Common myeloid progenitor, CD34-positive (primary cell): Measurements from ENCODE around the gene TFPI2.

Source experiments
- CTCF ChIA-PET: fragments of 350-600 bp; sonication (Branson Sonifier 250); formaldehyde crosslinking; loops from one replicate; lab custom pipeline; 2021; ENCODE audit warnings: antibody characterized with exemption; lab: Charles Lee
- POLR2A ChIA-PET: fragments of 350-600 bp; sonication (Branson Sonifier 250); formaldehyde crosslinking; loops from one replicate; lab custom pipeline; 2021; ENCODE audit warnings: antibody characterized with exemption; lab: Charles Lee
- DNase-seq, 3 donors: peaks; one replicate each; pipeline versions ENCODE4 v3.0.0 to v3.0.0-alpha.2; 2013
- H3K27ac ChIP-seq, 2 experiments: 1 replicate in 1 of 2; 2 replicates in 1 of 2; pipeline ENCODE4 v1.7.0; 2013; ENCODE audit warnings: inconsistent platforms in 2 of 2, low read length in 2 of 2, mild to moderate bottlenecking in 2 of 2, low read depth in 1 of 2, moderate library complexity in 1 of 2; ENCODE audit not compliant: severe bottlenecking in 2 of 2, insufficient read depth in 1 of 2, poor library complexity in 1 of 2
- H3K27me3 ChIP-seq, 5 experiments: replicated peaks in 2 of 5; 1 replicate in 3 of 5; 2 replicates in 2 of 5; pipeline versions ENCODE4 v1.6.1 to v1.7.0; 2013; ENCODE audit warnings: low read length in 4 of 5, mild to moderate bottlenecking in 2 of 5, moderate library complexity in 2 of 5, inconsistent platforms in 1 of 5; ENCODE audit not compliant: insufficient read depth in 5 of 5, control insufficient read depth in 4 of 5
- H3K36me3 ChIP-seq, 4 experiments: 1 replicate in 2 of 4; 2 replicates in 2 of 4; pipeline versions ENCODE4 v1.6.1 to v1.7.0; 2013; ENCODE audit warnings: low read length in 3 of 4, control low read depth in 1 of 4, mild to moderate bottlenecking in 1 of 4; ENCODE audit not compliant: control insufficient read depth in 4 of 4, insufficient read depth in 4 of 4
- H3K4me1 ChIP-seq, 4 experiments: 1 replicate in 3 of 4; 2 replicates in 1 of 4; pipeline versions ENCODE4 v1.6.1 to v1.7.1; 2013; ENCODE audit warnings: low read length in 3 of 4, mild to moderate bottlenecking in 3 of 4, control low read depth in 1 of 4, inconsistent platforms in 1 of 4, moderate library complexity in 1 of 4; ENCODE audit not compliant: control insufficient read depth in 4 of 4, insufficient read depth in 4 of 4; ENCODE audit errors: control extremely low read depth in 1 of 4
- H3K4me3 ChIP-seq, 7 experiments: 1 replicate in 4 of 7; 2 replicates in 3 of 7; pipeline versions ENCODE4 v1.5.1 to v1.7.0; 2013; ENCODE audit warnings: mild to moderate bottlenecking in 7 of 7, low read length in 6 of 7, moderate library complexity in 6 of 7, inconsistent platforms in 2 of 7, low read depth in 2 of 7, control low read depth in 1 of 7; ENCODE audit not compliant: insufficient read depth in 4 of 7, control insufficient read depth in 1 of 7; ENCODE audit errors: extremely low read depth in 1 of 7
- H3K9me3 ChIP-seq, 5 experiments: 1 replicate in 4 of 5; 2 replicates in 1 of 5; pipeline versions ENCODE4 v1.6.1 to v1.7.1; 2013; ENCODE audit warnings: low read length in 4 of 5, mild to moderate bottlenecking in 2 of 5, inconsistent platforms in 1 of 5, low read depth in 1 of 5, moderate library complexity in 1 of 5; ENCODE audit not compliant: control insufficient read depth in 4 of 5, insufficient read depth in 2 of 5; ENCODE audit errors: control extremely low read depth in 1 of 5
- WGBS: methylation state at CpG from one replicate; pipeline ENCODE4 v1.1.5; 2013; ENCODE audit not compliant: insufficient coverage; 5-methylcytosine and 5-hydroxymethylcytosine counted together

The TFPI2 gene

DNA sequence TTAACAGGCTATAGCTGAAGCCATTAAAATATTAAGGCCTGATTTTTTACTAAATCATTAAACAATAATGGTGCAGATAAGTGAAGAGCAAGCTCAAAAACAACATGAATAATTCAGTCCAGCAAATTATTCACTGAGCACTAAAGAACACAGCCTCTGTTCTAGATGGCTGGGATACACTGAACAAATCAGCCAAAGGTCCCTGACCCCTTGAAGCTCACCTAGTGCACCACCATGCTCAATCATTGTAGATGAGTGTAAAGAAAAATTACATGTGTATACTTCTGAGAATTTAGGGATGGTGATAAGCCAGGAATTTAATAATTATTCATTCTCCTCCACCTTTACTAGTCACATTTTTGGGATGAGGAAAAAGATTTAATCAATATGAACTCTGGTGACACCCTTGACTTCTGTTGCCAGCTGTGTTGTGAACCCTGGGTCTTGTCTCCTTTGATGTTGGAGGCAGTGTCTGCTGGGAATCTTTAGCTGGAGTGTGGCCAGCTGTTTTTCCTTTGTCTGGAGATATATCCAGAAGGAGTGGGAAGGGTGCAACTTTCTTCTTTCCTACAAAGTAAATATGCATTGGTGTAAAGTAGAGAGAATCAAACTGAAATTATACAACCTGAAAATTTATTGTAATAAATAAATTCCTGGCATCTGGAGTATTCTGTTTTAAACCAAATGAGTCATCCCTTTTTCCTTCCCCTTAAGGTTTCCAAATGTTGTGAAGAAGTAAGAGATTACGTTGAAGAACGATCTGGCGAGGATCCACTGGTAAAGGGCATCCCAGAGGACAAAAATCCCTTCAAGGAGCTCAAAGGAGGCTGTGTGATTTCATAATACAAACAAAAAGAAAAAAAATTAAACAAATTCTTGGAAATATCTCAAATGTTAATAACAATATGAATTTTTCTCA, 19.8 kb upstream of the TFPI2 start:
- no peak for DNase-seq
- WGBS: no CpG with 5 or more reads among the region's 3 CpGs
- no peak overlapping the region for H3K4me3 ChIP-seq
- H3K4me1 ChIP-seq: no peaks in the 10 kb centered on the region
- no peaks in the 10 kb centered on the region for H3K36me3 ChIP-seq
- H3K9me3 ChIP-seq: no peaks in the 10 kb centered on the region
- H3K27ac ChIP-seq: no peak overlapping the region
- POLR2A ChIA-PET: no interaction called here
- CTCF ChIA-PET: interaction anchor here (0.8 to 2.9 kb wide), 6 partner anchors 9 to 365 kb away, joined by 3 to 12 read pairs (median 3); partner anchors contain the start of gene GNG11
- H3K27me3 ChIP-seq: peaks cover 0 to 46% (median 7%) of the 10 kb centered on the region in 5 experiments

- no peak within 1 kb of the TSS for H3K4me3 ChIP-seq
- CTCF ChIA-PET: interaction anchor here (0.9 to 1.2 kb wide), 3 partner anchors 106 to 181 kb away, joined by 3 to 5 read pairs (median 3); no protein-coding TSS in a partner anchor
- H3K4me1 ChIP-seq: no peaks in the 10 kb centered on the region
- POLR2A ChIA-PET: no interaction called here
- H3K27ac ChIP-seq: no peak within 1 kb of the TSS
- H3K27me3 ChIP-seq: peaks cover 0 to 54% (median 20%) of the 10 kb centered on the region in 5 experiments
- DNase-seq: no peak
- no peaks in the 10 kb centered on the region for H3K36me3 ChIP-seq
- WGBS: 100% methylated on average over 1 of the region's 3 CpGs
- no peaks in the 10 kb centered on the region for H3K9me3 ChIP-seq
Observed at GRCh38 chr7:93906267-93906666, 15.7 kb upstream of the TFPI2 start, which contains the start of gene GNGT1. GNGT1 (plus strand) TSS chr7:93906567; CDS start chr7:93906747, 180 bp downstream.

DNA sequence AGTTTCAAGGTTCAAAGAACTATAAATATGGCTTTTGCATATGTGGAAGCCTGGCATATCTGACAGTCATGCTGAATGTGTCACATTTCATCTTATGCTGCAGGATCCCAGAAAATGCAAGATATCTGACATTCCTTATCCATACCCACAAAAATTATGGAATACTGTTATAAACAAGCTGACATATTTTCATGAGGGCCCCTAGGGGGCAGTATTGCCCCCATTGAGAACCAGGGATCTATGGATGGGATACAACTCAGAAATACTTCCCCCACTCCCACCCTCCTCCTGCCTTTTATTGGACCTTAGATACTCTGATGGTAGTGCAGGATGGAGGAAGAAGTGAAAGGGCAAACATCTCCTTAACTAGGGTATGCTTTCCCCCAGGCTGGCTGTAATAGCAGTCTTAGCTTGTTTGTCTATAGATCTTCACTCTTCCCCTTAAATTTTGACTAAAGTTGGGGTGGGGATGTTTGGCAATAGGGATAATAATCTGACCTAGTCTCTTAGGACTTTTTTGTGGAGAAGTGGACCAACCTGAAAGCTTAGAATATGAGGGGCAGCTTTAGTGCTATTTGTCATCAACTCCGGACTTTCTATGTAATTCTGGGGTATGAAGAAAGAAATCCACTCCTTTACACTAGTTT, 12.3 kb upstream of the TFPI2 start:
- ChIA-PET POLR2A (no interaction called here), CTCF (interaction anchor here (0.6 to 4.5 kb wide), 18 partner anchors 11 to 374 kb away, joined by 3 to 37 read pairs (median 4); partner anchors contain the start of genes GNG11 and TFPI2)
- no peaks in the 10 kb centered on the region for H3K4me1 ChIP-seq
- H3K4me3 ChIP-seq: no peak overlapping the region
- H3K27me3 ChIP-seq: peaks cover 0 to 67% (median 33%) of the 10 kb centered on the region in 5 experiments
- H3K36me3 ChIP-seq: no peaks in the 10 kb centered on the region
- H3K9me3 ChIP-seq: no peaks in the 10 kb centered on the region
- no peak overlapping the region for H3K27ac ChIP-seq
- WGBS: no CpG with 5 or more reads among the region's 1 CpG
- DNase-seq: peak in 2 of 3 donors; percentile 56 to 65

- Histone ChIP-seq H3K9me3 (no peaks in the 10 kb centered on the region), H3K4me3 (no peak overlapping the region), H3K27me3 (peaks cover 2 to 84% (median 40%) of the 10 kb centered on the region in 5 experiments), H3K27ac (no peak overlapping the region), H3K36me3 (no peaks in the 10 kb centered on the region), H3K4me1 (no peaks in the 10 kb centered on the region)
- DNase-seq: no peak
- POLR2A ChIA-PET: no interaction called here
- CTCF ChIA-PET: interaction anchor here (0.6 kb wide), 2 partner anchors 23 to 168 kb away, joined by 3 to 4 read pairs; no protein-coding TSS in a partner anchor
- 78% methylated on average over 2 of the region's 2 CpGs for WGBS
Observed at GRCh38 chr7:93897680-93898079, 7.1 kb upstream of the TFPI2 start.

DNA sequence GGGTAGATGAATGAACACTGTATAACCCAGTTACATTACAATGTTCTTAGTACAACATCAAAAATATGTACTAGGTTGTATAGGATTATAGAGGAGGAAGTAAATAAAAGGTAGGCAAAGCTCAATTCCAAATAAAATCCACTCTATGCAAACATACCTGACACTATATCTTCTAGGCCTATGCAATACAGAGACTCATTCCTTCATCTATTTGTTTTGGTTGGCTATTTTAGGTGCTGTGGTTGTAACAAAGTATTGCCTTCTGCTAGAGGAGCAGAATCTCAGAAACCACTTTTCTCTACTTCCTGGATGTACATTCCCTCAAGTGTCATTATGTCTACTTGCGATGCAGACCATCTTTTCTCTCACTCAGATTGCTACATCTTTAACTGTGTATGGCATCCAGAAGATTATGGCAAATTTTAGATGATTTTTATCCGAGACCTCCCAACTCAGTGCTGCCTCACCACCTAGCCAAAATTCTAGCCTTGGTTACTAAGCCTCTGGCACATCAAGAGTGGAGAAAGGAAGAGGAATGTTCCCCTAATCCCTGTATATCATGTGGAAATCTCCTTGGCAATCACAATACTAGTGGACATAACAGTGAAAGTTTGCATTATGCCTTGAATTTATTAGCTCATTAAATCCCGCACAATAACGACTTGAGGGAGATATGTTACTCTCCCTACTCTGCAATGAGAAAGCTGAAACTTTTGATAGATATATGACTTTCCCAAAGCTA, 5.5 kb upstream of the TFPI2 start:
- CTCF ChIA-PET: interaction anchor here (0.7 to 1.4 kb wide), 3 partner anchors 25 to 191 kb away, joined by 3 to 5 read pairs (median 3); partner anchors contain the start of gene GNG11
- no peak for DNase-seq
- WGBS: 83% methylated on average over 1 of the region's 4 CpGs
- no peaks in the 10 kb centered on the region for H3K9me3 ChIP-seq
- H3K27me3 ChIP-seq: peaks cover 2 to 89% (median 46%) of the 10 kb centered on the region in 5 experiments
- H3K36me3 ChIP-seq: no peaks in the 10 kb centered on the region
- H3K27ac ChIP-seq: no peak overlapping the region
- H3K4me1 ChIP-seq: no peaks in the 10 kb centered on the region
- H3K4me3 ChIP-seq: no peak overlapping the region
- POLR2A ChIA-PET: no interaction called here

DNA sequence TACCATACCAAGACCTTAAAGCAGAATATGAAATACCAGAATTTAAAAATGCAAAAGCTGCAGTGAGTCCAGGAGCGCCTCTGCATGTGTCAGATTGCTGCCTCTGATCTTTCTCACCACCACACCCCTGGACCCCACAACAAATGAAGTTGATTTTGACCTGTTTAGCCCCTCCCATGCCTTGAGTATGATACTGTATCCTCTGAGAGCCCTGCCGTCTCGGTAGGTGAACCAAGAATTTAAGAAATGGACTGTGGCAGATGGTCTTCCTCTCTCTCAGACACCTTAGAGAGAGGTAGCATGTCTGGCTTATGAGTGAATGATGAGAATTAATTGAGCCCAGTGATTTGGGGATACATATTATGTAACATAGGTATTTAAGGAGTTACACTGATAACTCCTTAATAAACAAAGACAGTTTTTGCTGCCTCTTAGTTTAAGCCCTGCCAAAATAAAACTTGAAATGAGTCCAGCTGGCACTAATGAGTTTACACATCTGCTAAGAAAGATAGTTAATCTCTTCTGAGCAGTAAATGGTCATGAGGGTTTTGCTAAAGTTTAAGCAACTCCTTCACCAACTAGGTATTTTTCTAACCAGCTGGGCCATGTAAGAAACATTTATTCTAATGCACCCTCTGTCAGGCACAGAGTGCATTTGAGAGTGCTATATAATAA, 4.5 kb upstream of the TFPI2 start:
- DNase-seq: peak in 2 of 3 donors; percentile 15 to 28
- no peaks in the 10 kb centered on the region for H3K36me3 ChIP-seq
- no peaks in the 10 kb centered on the region for H3K9me3 ChIP-seq
- POLR2A ChIA-PET: no interaction called here
- H3K27ac ChIP-seq: no peak overlapping the region
- H3K27me3 ChIP-seq: peaks cover 2 to 94% (median 50%) of the 10 kb centered on the region in 5 experiments
- no peak overlapping the region for H3K4me3 ChIP-seq
- peaks cover 0 to 8% (median 8%) of the 10 kb centered on the region in 4 experiments for H3K4me1 ChIP-seq
- WGBS: 100% methylated on average over 1 of the region's 3 CpGs
- CTCF ChIA-PET: interaction anchor here (1.4 kb wide), 1 partner anchor 26 kb away, joined by 3 read pairs; the partner anchor contains the start of gene GNG11
